Smooth muscle cell (in vitro differentiated cells): Measurements from ENCODE around the gene ANKRD63. TPM values are rescaled to one million over a fixed set of nuclear protein-coding genes. Genes with fewer than 3 reads are reported as not detected.

Source experiments
- DNase-seq: peaks from one replicate; lab custom pipeline; 2025; ENCODE audit not compliant: unreplicated experiment; lab: John Stamatoyannopoulos, UW
- H2AFZ ChIP-seq: fragments of 200-600 bp; sonication (generic); 2 replicates; pipeline ENCODE4 v1.6.0; 2016; ENCODE audit warnings: antibody characterized with exemption, low read depth, mild to moderate bottlenecking
- H3F3A ChIP-seq: fragments of 200-600 bp; sonication (generic); 2 replicates; pipeline ENCODE4 v1.6.0; 2017; ENCODE audit warnings: antibody characterized with exemption, low read depth
- H3K27ac ChIP-seq: fragments of 200-600 bp; sonication (generic); 2 replicates; pipeline ENCODE4 v1.5.1; 2016; ENCODE audit warnings: low read depth, mild to moderate bottlenecking
- H3K27me3 ChIP-seq: fragments of 200-600 bp; sonication (generic); 2 replicates; pipeline ENCODE4 v1.6.1; 2016; ENCODE audit warnings: low read depth, mild to moderate bottlenecking
- H3K36me3 ChIP-seq: fragments of 200-600 bp; sonication (generic); 2 replicates; pipeline ENCODE4 v1.5.1; 2016; ENCODE audit warnings: low read depth
- H3K4me1 ChIP-seq: fragments of 200-600 bp; sonication (generic); 2 replicates; pipeline ENCODE4 v1.5.1; 2016; ENCODE audit warnings: low read depth
- H3K4me2 ChIP-seq: fragments of 200-600 bp; sonication (generic); 2 replicates; pipeline ENCODE4 v1.6.0; 2016; ENCODE audit warnings: mild to moderate bottlenecking
- H3K4me3 ChIP-seq: fragments of 200-600 bp; sonication (generic); 2 replicates; pipeline ENCODE4 v1.5.1; 2016; ENCODE audit warnings: mild to moderate bottlenecking
- H3K79me2 ChIP-seq: fragments of 200-600 bp; sonication (generic); 2 replicates; pipeline ENCODE4 v1.6.0; 2016; ENCODE audit warnings: low read depth, mild to moderate bottlenecking
- H3K9ac ChIP-seq: fragments of 200-600 bp; sonication (generic); 2 replicates; pipeline ENCODE4 v1.6.0; 2016; ENCODE audit warnings: low read depth
- H3K9me3 ChIP-seq: fragments of 200-600 bp; sonication (generic); replicated peaks from 2 replicates; pipeline ENCODE4 v1.5.1; 2016; ENCODE audit warnings: low read depth
- H4K20me1 ChIP-seq: fragments of 200-600 bp; sonication (generic); 2 replicates; pipeline ENCODE4 v1.6.0; 2016; ENCODE audit warnings: low read depth
- CTCF ChIP-seq: fragments of 200-600 bp; sonication (generic); IDR thresholded peaks from 2 replicates; pipeline ENCODE4 v1.5.1; 2017; ENCODE audit warnings: borderline replicate concordance, mild to moderate bottlenecking, antibody characterized with exemption; ENCODE audit not compliant: insufficient read depth, poor library complexity, severe bottlenecking
- WGBS: methylation state at CpG from one replicate; pipeline ENCODE4 v1.1.7; 2016; ENCODE audit warnings: low lambda C conversion rate; 5-methylcytosine and 5-hydroxymethylcytosine counted together
- polyA plus RNA-seq: library from polyadenylated mRNA; unstranded; fragments of >200 nt; fragmentation: Nextera tagmentation; extraction: Ambion mirVana; gene quantifications from 2 replicates; pipeline ENCODE4 v1.2.1, GENCODE V29; 2016
- total RNA-seq: library from RNA; depleted of rRNA; stranded (reverse); fragments of >200 nt; gene quantifications from 2 replicates; pipeline ENCODE4 v1.2.3, GENCODE V29; 2014

ANKRD63 gene
- total and polyA plus RNA-seq, 2 experiments from 2014 or later: not detected

- no peaks in the 10 kb centered on the region for H3K27me3 ChIP-seq
- H3K4me1 ChIP-seq: peaks cover 53% of the 10 kb centered on the region
- H3K4me3 ChIP-seq: no peak overlapping the region
- H3K9me3 ChIP-seq: no peaks in the 10 kb centered on the region
- 33% methylated on average over 3 of the region's 3 CpGs for WGBS
- peak overlapping the region; percentile 94 for H3K4me2 ChIP-seq
- no peak for DNase-seq
- peaks cover 23% of the 10 kb centered on the region for H3K79me2 ChIP-seq
- H4K20me1 ChIP-seq: peaks cover 17% of the 10 kb centered on the region
- H3K9ac ChIP-seq: peak overlapping the region; percentile 46
- H3K27ac ChIP-seq: peak overlapping the region; percentile 97
- H3F3A ChIP-seq: peaks cover 5% of the 10 kb centered on the region
- no peak overlapping the region for H2AFZ ChIP-seq
- TF ChIP-seq CTCF: no peak
- H3K36me3 ChIP-seq: no peaks in the 10 kb centered on the region
Observed at GRCh38 chr15:40328176-40328575, 45.3 kb upstream of the ANKRD63 start.

GRCh38 chr15:40327457-40327856, 44.6 kb upstream of the ANKRD63 start:
- 54% methylated on average over 6 of the region's 6 CpGs for WGBS
- peaks cover 53% of the 10 kb centered on the region for H3K4me1 ChIP-seq
- H3K4me2 ChIP-seq: peak overlapping the region; percentile 94
- no peak overlapping the region for H3K4me3 ChIP-seq
- DNase-seq: no peak
- peak overlapping the region; percentile 97 for H3K27ac ChIP-seq
- H3K9me3 ChIP-seq: no peaks in the 10 kb centered on the region
- H3K27me3 ChIP-seq: no peaks in the 10 kb centered on the region
- H3K79me2 ChIP-seq: peaks cover 23% of the 10 kb centered on the region
- H3K36me3 ChIP-seq: no peaks in the 10 kb centered on the region
- H2AFZ ChIP-seq: no peak overlapping the region
- H3F3A ChIP-seq: peaks cover 5% of the 10 kb centered on the region
- peaks cover 17% of the 10 kb centered on the region for H4K20me1 ChIP-seq
- H3K9ac ChIP-seq: peak overlapping the region; percentile 46
- no peak for TF ChIP-seq CTCF

GRCh38 chr15:40325700-40326099, 42.8 kb upstream of the ANKRD63 start:
- peaks cover 51% of the 10 kb centered on the region for H3K4me1 ChIP-seq
- H3K9ac ChIP-seq: no peak overlapping the region
- WGBS: 89% methylated on average over 2 of the region's 2 CpGs

More at GRCh38 chr15:40325700-40326099, 42.8 kb upstream of the ANKRD63 start:
- no peak for DNase-seq
- H3K36me3 ChIP-seq: no peaks in the 10 kb centered on the region
- H3K4me3 ChIP-seq: peak overlapping the region; percentile 66
- no peaks in the 10 kb centered on the region for H3K27me3 ChIP-seq
- no peak overlapping the region for H2AFZ ChIP-seq
- peaks cover 17% of the 10 kb centered on the region for H4K20me1 ChIP-seq
- peaks cover 23% of the 10 kb centered on the region for H3K79me2 ChIP-seq
- peak overlapping the region; percentile 94 for H3K4me2 ChIP-seq
- TF ChIP-seq CTCF: no peak
- H3K27ac ChIP-seq: peak overlapping the region; percentile 97
- no peaks in the 10 kb centered on the region for H3K9me3 ChIP-seq
- peaks cover 5% of the 10 kb centered on the region for H3F3A ChIP-seq
